Activated CD4-positive, alpha-beta T cell treated with anti-CD3 and anti-CD28 coated beads for 4 hours (primary cell): ENCODE measurements around the gene RAB40A.

Experiments
- DNase-seq, 2 donors: peaks; one replicate each; pipeline ENCODE4 v3.0.0-alpha.2; 2020

The RAB40A gene

GRCh38 chrX:103519389-103519788 is at the start of gene RAB40A:
Gene RAB40A, minus strand, starts transcription at chrX:103519489. Its CDS starts 18,733 bp downstream, at chrX:103500756.
- no peak for DNase-seq

GRCh38 chrX:103565752-103566151 is 46.5 kb upstream of the RAB40A start:
- DNase-seq = no peak

- DNase-seq = no peak
Measured at GRCh38 chrX:103565197-103565596, 45.9 kb upstream of the RAB40A start.

GRCh38 chrX:103562801-103563200 is 43.5 kb upstream of the RAB40A start:
- DNase-seq = no peak

GRCh38 chrX:103560256-103560655 is 41.0 kb upstream of the RAB40A start:
- DNase-seq = no peak

- no peak for DNase-seq
Measured at GRCh38 chrX:103556963-103557612, 37.8 kb upstream of the RAB40A start.

GRCh38 chrX:103554687-103555424 is 35.6 kb upstream of the RAB40A start:
- DNase-seq = peak; percentile 50 to 55

- DNase-seq = no peak
Measured at GRCh38 chrX:103552236-103552635, 32.9 kb upstream of the RAB40A start.

- no peak for DNase-seq
Measured at GRCh38 chrX:103550415-103551051, 31.2 kb upstream of the RAB40A start.

- DNase-seq = no peak
Measured at GRCh38 chrX:103549916-103550315, 30.6 kb upstream of the RAB40A start.

GRCh38 chrX:103540145-103540544 is 20.9 kb upstream of the RAB40A start:
- DNase-seq = no peak

- DNase-seq = no peak
Measured at GRCh38 chrX:103539695-103540094, 20.4 kb upstream of the RAB40A start.

GRCh38 chrX:103538728-103539127 is 19.4 kb upstream of the RAB40A start:
- DNase-seq = no peak

GRCh38 chrX:103537871-103538387 is 18.6 kb upstream of the RAB40A start:
- DNase-seq = no peak

GRCh38 chrX:103536732-103537131 is 17.4 kb upstream of the RAB40A start:
- no peak for DNase-seq

- no peak for DNase-seq
Measured at GRCh38 chrX:103536071-103536470, 16.8 kb upstream of the RAB40A start.

GRCh38 chrX:103535206-103535605 is 15.9 kb upstream of the RAB40A start:
- DNase-seq = no peak

GRCh38 chrX:103533511-103534216 is 14.4 kb upstream of the RAB40A start:
- DNase-seq = peak; percentile 30 to 72

GRCh38 chrX:103531002-103531401 is 11.7 kb upstream of the RAB40A start:
- no peak for DNase-seq

GRCh38 chrX:103530545-103530944 is 11.3 kb upstream of the RAB40A start:
- DNase-seq = no peak

- DNase-seq = no peak
Measured at GRCh38 chrX:103529550-103529949, 10.3 kb upstream of the RAB40A start.

GRCh38 chrX:103524747-103525146 is 5.5 kb upstream of the RAB40A start:
- DNase-seq = no peak

GRCh38 chrX:103523605-103524004 is 4.3 kb upstream of the RAB40A start:
- DNase-seq = no peak
